Vein endothelial cell (primary cell): ENCODE data around the gene OR5A1. TPM values are rescaled to one million over a fixed set of nuclear protein-coding genes. Genes with fewer than 3 reads are reported as not detected.

Source experiments
- total RNA-seq: library from RNA; depleted of rRNA; stranded (reverse); fragments of >200 nt; gene quantifications from 2 replicates; pipeline ENCODE4 v1.2.3, GENCODE V29; 2012

Gene OR5A1
- total RNA-seq, result not detected in 2 replicates

GRCh38 chr11:59436169-59436568 is at the start of gene OR5A1:
Gene OR5A1 (plus strand): TSS chr11:59436469. CDS start chr11:59443169, 6,700 bp downstream.

DNA sequence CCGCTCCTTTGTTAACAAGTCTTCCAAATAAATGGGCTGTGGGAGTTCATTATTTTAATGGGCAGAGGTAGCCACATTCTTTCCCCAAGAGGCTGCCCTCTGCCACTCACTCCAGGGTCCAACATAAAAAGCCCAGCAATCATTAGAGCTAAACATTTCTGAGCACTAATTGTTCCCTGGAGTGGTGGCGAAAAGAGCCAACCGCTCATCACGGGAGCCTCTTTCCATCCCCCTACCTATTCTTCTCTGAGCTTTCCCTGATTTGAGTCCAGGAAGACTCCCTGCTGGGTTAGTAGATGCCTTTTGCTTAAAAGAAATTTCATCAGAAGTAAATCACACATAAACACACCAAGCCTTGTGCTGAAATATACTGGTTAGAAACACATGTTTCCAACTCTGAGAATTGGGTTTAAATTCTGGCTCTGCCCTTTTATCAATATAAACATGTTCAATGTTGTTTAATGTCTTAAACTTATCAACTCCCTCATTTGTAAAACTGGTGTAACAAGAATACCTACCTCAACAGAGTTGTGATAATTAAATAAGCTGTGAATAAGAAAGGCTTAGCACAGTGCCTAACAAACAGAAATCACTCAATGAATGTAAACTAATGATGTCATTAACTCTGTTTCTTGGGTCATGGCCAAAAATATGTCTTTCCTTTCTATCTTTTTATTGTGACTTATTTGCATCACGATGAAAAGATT is 9.8 kb upstream of the OR5A1 start, which contains the start of gene OR5A2:
OR5A2 (minus strand) TSS at position 53 of the 707 bp plus-strand sequence. CDS start 3,460 bp downstream, outside the sequence.

GRCh38 chr11:59456661-59457060 is 20.4 kb downstream of the OR5A1 start, which contains the start of gene OR4D6:
Gene OR4D6 (plus strand): TSS chr11:59456961. CDS start chr11:59456961, 0 bp downstream.

GRCh38 chr11:59473015-59473414 is 36.7 kb downstream of the OR5A1 start, which contains the start of gene OR4D10:
Gene OR4D10 (plus strand): TSS chr11:59473315. CDS start chr11:59477430, 4,115 bp downstream.

Other genes with a start within 250 kb of the OR5A1 start
- gene MPEG1, start 223.5 kb upstream of the OR5A1 start, total RNA-seq, result not detected in 2 replicates
- not detected in 2 replicates for gene OR5AN1, start 77.6 kb upstream of the OR5A1 start, total RNA-seq
- gene OR5A2, start 10.1 kb upstream of the OR5A1 start, total RNA-seq, result not detected in 2 replicates
- gene OR4D6, start 20.5 kb downstream of the OR5A1 start, total RNA-seq, result not detected in 2 replicates
- gene OR4D10, start 36.8 kb downstream of the OR5A1 start, total RNA-seq, result not detected in 2 replicates
- not detected in 2 replicates for gene OR4D11, start 67.1 kb downstream of the OR5A1 start, total RNA-seq
- not detected in 2 replicates for gene OR4D9, start 75.1 kb downstream of the OR5A1 start, total RNA-seq
- 36.3 and 36.9 TPM in 2 replicates for gene OSBP, start 179.3 kb downstream of the OR5A1 start, total RNA-seq
- 16.0 and 19.9 TPM in 2 replicates for gene PATL1, start 232.6 kb downstream of the OR5A1 start, total RNA-seq